Measurements from ENCODE around the gene RHOBTB3.
"Not testable (repeated sequence)": the region's sequence is repeated elsewhere in the genome, so short reads cannot be mapped to it uniquely, and the experiment has no call there.

RHOBTB3 gene

DNA sequence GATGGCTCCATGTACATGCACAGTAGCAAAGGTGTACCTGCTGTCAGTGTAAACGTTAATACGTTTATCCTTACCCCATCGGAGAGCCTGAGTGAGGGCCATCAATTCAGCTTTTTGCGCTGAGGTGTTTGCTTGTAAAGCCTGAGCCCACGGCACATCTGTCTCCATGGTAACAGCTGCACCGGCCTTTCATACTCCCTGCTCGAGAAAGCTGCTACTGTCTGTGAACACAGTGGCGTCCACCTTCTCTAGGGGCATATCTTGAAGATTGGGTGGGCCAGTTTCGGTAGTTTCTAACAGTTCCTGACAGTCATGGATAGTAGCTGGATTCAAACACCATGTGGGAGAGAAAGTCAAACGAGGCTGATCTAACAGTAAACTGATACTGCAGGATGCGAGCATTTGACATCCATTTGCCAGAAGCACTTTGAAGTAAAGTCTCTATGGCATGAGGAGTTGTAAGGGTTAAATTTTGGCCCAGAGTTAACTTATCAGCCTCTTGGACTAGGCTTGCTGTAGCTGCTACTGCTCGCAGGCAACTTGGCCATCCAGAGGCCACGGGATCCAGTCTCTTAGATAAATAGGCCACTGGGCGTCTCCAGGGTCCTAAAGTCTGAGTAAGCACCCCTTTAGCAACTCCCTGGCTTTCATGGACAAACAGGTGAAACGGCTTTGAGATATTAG is 21.0 kb upstream of the RHOBTB3 start:
- TF ChIP-seq, protein P1, sequence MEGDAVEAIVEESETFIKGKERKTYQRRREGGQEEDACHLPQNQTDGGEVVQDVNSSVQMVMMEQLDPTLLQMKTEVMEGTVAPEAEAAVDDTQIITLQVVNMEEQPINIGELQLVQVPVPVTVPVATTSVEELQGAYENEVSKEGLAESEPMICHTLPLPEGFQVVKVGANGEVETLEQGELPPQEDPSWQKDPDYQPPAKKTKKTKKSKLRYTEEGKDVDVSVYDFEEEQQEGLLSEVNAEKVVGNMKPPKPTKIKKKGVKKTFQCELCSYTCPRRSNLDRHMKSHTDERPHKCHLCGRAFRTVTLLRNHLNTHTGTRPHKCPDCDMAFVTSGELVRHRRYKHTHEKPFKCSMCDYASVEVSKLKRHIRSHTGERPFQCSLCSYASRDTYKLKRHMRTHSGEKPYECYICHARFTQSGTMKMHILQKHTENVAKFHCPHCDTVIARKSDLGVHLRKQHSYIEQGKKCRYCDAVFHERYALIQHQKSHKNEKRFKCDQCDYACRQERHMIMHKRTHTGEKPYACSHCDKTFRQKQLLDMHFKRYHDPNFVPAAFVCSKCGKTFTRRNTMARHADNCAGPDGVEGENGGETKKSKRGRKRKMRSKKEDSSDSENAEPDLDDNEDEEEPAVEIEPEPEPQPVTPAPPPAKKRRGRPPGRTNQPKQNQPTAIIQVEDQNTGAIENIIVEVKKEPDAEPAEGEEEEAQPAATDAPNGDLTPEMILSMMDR (IDR thresholded peaks at IDR 0.05; ENCODE audit: low read depth, low read length), result no peak
- TF ChIP-seq, protein P2, sequence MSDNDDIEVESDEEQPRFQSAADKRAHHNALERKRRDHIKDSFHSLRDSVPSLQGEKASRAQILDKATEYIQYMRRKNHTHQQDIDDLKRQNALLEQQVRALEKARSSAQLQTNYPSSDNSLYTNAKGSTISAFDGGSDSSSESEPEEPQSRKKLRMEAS (IDR thresholded peaks at IDR 0.05; ENCODE audit: low read depth, low read length), result no peak
- TF ChIP-seq MYC (IDR thresholded peaks at IDR 0.05; ENCODE audit: low read depth, low read length) (no peak), POLR2A (IDR thresholded peaks at IDR 0.05; ENCODE audit: extremely low read depth, insufficient read length) (no peak)
- no peak for DNase-seq (ENCODE audit: low read depth)
- no peak overlapping the region for H3K4me3 ChIP-seq (ENCODE audit: low read depth, low read length)

DNA sequence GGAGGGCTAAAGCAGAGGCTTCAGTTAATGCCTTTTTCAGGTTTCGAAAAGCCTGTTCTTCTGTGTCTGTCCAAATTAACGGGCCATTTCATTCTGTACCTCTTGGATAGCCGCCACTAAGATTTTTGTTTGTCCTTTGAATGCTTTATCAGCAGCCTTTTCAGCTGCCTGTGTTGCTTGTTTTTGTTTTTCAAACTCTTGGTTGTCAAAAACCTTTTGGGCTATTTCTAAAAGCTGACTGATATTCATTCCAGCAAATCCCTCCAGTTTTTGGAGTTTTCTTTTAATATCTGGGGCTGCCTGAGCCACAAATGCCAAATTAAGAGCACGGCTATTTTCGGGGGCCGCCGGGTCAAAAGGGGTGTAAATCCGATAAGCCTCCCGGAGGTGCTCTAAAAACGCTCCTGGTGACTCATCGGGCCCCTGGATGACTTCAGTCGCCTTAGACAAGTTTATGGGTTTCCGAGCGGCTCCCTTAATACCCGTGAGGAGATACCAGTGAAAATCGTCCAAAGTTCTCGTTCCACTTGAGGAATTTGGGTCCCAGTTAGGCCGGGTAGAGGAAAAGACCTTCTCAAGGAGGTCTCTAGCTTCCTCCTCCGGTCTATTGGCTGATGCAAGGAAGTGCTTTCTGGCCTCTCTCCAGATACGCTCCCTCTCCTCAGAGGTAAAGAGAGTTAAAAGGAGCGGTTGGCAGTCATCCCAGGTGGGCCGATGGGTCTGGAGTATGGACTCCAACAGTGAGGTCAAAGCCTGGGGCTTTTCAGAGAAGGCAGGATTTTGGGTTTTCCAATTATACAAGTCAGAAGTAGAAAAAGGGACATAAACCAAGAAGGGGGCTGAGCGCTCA is 20.3 kb upstream of the RHOBTB3 start:
- DNase-seq (ENCODE audit: low read depth); H3K4me3 ChIP-seq (ENCODE audit: low read depth, low read length): not testable (repeated sequence)

DNA sequence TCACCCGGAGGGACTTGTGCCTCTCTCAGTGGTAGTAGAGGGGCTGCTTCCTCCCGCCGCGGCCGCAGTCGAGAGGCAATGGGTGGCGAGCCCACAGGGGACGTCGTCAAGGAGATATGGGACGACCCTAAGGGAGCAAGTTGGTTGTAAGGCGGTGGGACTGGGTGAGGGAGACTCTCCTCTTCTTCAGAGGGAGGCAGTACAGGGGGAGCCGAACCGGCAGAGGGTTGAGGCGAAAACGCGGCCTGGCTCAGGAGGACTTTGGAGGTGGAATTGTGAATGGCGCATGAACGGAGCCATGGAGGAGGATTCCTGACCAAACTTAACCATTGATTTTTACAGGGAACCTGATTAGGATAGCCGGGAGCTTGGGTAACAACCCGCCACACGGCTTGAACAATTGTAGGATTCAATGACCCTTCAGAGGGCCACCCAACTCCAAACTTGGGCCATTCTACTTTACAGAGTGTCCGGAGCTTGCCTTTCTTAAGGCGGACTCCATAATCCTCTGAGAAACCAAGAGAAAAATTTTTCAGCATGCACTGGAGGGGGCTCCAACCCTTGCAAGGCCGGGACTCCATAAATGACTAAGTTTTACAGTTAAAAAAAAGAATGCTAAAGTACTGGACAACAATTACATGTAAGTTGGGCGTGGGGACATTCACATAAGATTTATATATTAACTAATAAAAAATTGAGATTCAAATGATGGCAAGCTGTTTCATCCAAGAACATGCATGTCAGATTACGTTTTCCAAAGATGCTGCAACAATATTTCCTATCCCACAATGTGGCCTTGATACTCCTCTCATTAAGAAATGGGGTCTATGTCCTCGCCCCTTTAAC is 19.4 kb upstream of the RHOBTB3 start:
- no peak overlapping the region for H3K4me3 ChIP-seq (ENCODE audit: low read depth, low read length)
- TF ChIP-seq, protein P2 (IDR thresholded peaks at IDR 0.05; ENCODE audit: low read depth, low read length), result no peak
- TF ChIP-seq MYC (IDR thresholded peaks at IDR 0.05; ENCODE audit: low read depth, low read length), result no peak
- DNase-seq (ENCODE audit: low read depth), result no peak

DNA sequence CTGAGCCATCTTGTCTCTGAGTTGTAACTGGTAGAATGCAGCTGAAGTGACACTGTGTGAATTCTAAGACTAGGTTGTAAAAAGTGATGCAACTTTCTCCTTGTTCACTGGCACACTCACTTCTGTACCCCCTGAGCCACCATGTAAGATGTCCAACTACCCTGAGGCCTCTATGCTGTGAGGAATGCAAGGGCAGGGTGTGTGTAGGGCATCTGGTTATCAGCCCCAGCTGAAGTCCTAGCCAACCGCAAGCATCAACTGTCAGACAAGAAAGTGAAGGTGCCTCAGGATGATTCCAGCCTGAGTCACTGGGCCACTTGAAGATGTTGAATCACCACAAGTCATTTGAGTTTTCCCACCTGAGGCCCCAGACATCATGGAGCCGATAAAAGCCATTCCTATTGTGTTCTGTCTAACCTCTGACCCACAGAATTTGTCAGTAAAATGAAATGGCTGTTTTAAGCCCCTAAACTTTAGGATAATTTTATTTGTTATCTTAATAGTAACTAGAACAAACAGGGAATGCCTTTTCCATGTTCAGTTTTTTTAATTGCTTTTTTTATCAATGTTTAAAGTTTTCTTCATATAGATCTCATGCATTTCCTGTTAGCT is 18.7 kb upstream of the RHOBTB3 start:
- peak; percentile 33 for DNase-seq (ENCODE audit: low read depth)
- TF ChIP-seq, protein P1 (IDR thresholded peaks at IDR 0.05; ENCODE audit: low read depth, low read length), result no peak
- TF ChIP-seq, protein P2 (IDR thresholded peaks at IDR 0.05; ENCODE audit: low read depth, low read length), result no peak
- TF ChIP-seq MYC (IDR thresholded peaks at IDR 0.05; ENCODE audit: low read depth, low read length) (no peak), POLR2A (IDR thresholded peaks at IDR 0.05; ENCODE audit: extremely low read depth, insufficient read length) (no peak)
- H3K4me3 ChIP-seq (ENCODE audit: low read depth, low read length), result no peak overlapping the region

DNA sequence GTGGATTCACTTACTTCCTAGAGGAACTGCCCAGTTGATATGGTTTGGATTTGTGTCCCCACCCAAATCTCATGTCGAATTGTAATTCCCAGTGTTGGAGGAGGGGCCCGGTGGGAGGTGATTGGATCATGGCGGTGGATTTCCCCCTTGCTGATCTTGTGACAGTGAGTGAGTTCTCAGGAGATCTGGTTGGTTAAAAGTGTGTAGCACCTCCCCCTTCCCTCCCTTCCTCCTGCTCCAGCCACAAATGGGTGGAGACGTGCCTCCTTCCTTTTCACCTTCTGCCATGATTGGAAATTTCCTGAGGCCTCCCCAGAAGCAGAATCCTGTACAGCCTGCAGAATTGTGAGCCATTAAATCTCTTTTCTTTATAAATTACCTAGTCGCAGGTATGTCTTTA is 17.9 kb upstream of the RHOBTB3 start:
- not testable (repeated sequence) for DNase-seq (ENCODE audit: low read depth); H3K4me3 ChIP-seq (ENCODE audit: low read depth, low read length)

DNA sequence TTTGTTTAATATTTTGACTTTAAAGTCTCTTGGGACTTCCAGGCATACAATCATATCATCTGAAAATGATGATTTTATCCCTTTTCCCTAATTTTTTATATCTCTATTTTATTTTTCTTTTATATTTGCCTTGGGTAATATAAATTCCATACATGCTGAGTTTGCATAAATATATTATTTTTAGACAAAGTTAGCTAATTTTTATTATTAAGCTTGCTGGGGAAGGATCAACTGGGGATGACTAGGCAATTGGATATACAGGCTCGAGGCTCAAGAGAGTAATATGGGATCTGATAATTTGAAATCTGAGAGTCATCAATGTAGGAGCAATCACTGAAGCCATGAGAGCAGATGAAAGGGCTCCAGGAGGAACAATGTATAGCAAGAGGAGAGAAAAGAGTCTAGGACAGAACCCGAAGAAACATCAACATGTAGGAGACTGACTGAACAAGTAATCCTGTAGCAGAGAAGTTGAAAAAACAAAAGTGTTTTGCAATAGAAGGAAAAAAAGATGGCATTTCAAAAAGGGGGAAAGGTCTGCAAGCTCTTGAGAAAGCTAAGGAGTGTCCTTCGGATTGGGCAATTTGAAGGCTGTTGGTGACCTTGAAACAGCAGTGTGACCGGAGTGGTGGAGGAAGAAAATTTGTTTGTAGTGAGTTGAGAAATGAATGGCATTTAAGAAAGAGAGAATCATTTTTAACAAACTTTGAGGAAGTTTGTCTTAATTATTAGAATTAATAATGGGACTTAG is 17.0 kb upstream of the RHOBTB3 start:
- DNase-seq (ENCODE audit: low read depth), result peak; percentile 69
- TF ChIP-seq, protein P1 (IDR thresholded peaks at IDR 0.05; ENCODE audit: low read depth, low read length), result no peak
- TF ChIP-seq MYC (IDR thresholded peaks at IDR 0.05; ENCODE audit: low read depth, low read length) (no peak), POLR2A (IDR thresholded peaks at IDR 0.05; ENCODE audit: extremely low read depth, insufficient read length) (no peak)
- TF ChIP-seq, protein P2 (IDR thresholded peaks at IDR 0.05; ENCODE audit: low read depth, low read length), result no peak
- no peak overlapping the region for H3K4me3 ChIP-seq (ENCODE audit: low read depth, low read length)

All from NB4 (cell line).